Measurements from ENCODE around the gene PPA2.
A peak's percentile ranks its signal among the peaks of the same experiment; 100 is the strongest.

GRCh38 chr4:105520819-105521790, 47.2 kb upstream of the PPA2 start:
- peak; percentile 65 to 81 for TF ChIP-seq CTCF (conservative IDR thresholded peaks at IDR 0.05 in 1 of 2, IDR thresholded peaks at IDR 0.05 in 1 of 2; ENCODE audit: low read depth in 1 of 2, low read length in 2 of 2)
- no peak for TF ChIP-seq EZH2 (IDR thresholded peaks at IDR 0.05; ENCODE audit: low read length, missing control alignments)

All from fibroblast of lung (primary cell).